ENCODE results near the gene MRPS21.

GRCh38 chr1:150283260-150283659 is 10.4 kb upstream of the MRPS21 start:
- TF ChIP-seq CTCF (IDR thresholded peaks at IDR 0.05; ENCODE audit: insufficient read depth, low read depth, low read length) (no peak), EZH2 (IDR thresholded peaks at IDR 0.05; ENCODE audit: insufficient read depth, low read length) (no peak)

All from astrocyte (in vitro differentiated cells and primary cell).